OCI-LY3 (cell line): ENCODE measurements around the gene ZEB2.

Experiments
- CTCF ChIP-seq: fragments of 200-600, 300-600 bp; sonication (generic); IDR thresholded peaks from 2 replicates; pipeline ENCODE4 v1.5.1; 2014; ENCODE audit warnings: antibody characterized with exemption, low read length, low read depth
- EZH2phosphoT487 ChIP-seq: fragments of 200-600 bp; shearing (Covaris generic); IDR thresholded peaks from 2 replicates; pipeline ENCODE4 v1.6.1; 2018; ENCODE audit warnings: antibody characterized with exemption, mixed run types, low read depth

GRCh38 chr2:144389151-144389929, 130.6 kb downstream of the ZEB2 start:
- TF ChIP-seq CTCF (no peak), EZH2phosphoT487 (no peak)
